ENCODE data around the gene DYNLL1.
"Not testable (repeated sequence)": the region's sequence is repeated elsewhere in the genome, so short reads cannot be mapped to it uniquely, and the experiment has no call there.

The DYNLL1 gene

GRCh38 chr12:120504587-120504986 lies 8.7 kb downstream of the DYNLL1 start:
- Histone ChIP-seq H3K4me1 (ENCODE audit: control insufficient read depth, insufficient read depth, low read length, poor library complexity, severe bottlenecking) (no peaks in the 10 kb centered on the region), H3K36me3 (ENCODE audit: control insufficient read depth, insufficient read depth, low read length) (peaks cover 22% of the 10 kb centered on the region), H3K4me3 (ENCODE audit: insufficient read depth, low read depth, low read length, poor library complexity, severe bottlenecking) (no peak overlapping the region), H3K9me3 (ENCODE audit: control insufficient read depth, low read length) (no peaks in the 10 kb centered on the region), H3K27ac (ENCODE audit: insufficient read depth, low read length, poor library complexity, severe bottlenecking) (no peak overlapping the region), H3K27me3 (replicated peaks; ENCODE audit: control insufficient read depth, insufficient read depth, low read length, poor library complexity, severe bottlenecking) (no peaks in the 10 kb centered on the region)
- DNase-seq: no peak

GRCh38 chr12:120508537-120508936 lies 12.6 kb downstream of the DYNLL1 start:
- no peak for DNase-seq
- peaks cover 17% of the 10 kb centered on the region for H3K36me3 ChIP-seq (ENCODE audit: control insufficient read depth, insufficient read depth, low read length)
- H3K4me1 ChIP-seq (ENCODE audit: control insufficient read depth, insufficient read depth, low read length, poor library complexity, severe bottlenecking): no peaks in the 10 kb centered on the region
- H3K9me3 ChIP-seq (ENCODE audit: control insufficient read depth, low read length): no peaks in the 10 kb centered on the region
- H3K27ac ChIP-seq (ENCODE audit: insufficient read depth, low read length, poor library complexity, severe bottlenecking): no peak overlapping the region
- no peaks in the 10 kb centered on the region for H3K27me3 ChIP-seq (replicated peaks; ENCODE audit: control insufficient read depth, insufficient read depth, low read length, poor library complexity, severe bottlenecking)
- H3K4me3 ChIP-seq (ENCODE audit: insufficient read depth, low read depth, low read length, poor library complexity, severe bottlenecking): no peak overlapping the region

GRCh38 chr12:120514002-120514401 lies 18.1 kb downstream of the DYNLL1 start:
- Histone ChIP-seq H3K27me3 (replicated peaks; ENCODE audit: control insufficient read depth, insufficient read depth, low read length, poor library complexity, severe bottlenecking) (no peaks in the 10 kb centered on the region), H3K9me3 (ENCODE audit: control insufficient read depth, low read length) (no peaks in the 10 kb centered on the region), H3K4me1 (ENCODE audit: control insufficient read depth, insufficient read depth, low read length, poor library complexity, severe bottlenecking) (no peaks in the 10 kb centered on the region), H3K27ac (ENCODE audit: insufficient read depth, low read length, poor library complexity, severe bottlenecking) (no peak overlapping the region), H3K4me3 (ENCODE audit: insufficient read depth, low read depth, low read length, poor library complexity, severe bottlenecking) (no peak overlapping the region), H3K36me3 (ENCODE audit: control insufficient read depth, insufficient read depth, low read length) (peaks cover 14% of the 10 kb centered on the region)
- no peak for DNase-seq

GRCh38 chr12:120515496-120515895 lies 19.6 kb downstream of the DYNLL1 start:
- Histone ChIP-seq H3K9me3 (ENCODE audit: control insufficient read depth, low read length) (no peaks in the 10 kb centered on the region), H3K4me3 (ENCODE audit: insufficient read depth, low read depth, low read length, poor library complexity, severe bottlenecking) (no peak overlapping the region), H3K4me1 (ENCODE audit: control insufficient read depth, insufficient read depth, low read length, poor library complexity, severe bottlenecking) (no peaks in the 10 kb centered on the region), H3K27ac (ENCODE audit: insufficient read depth, low read length, poor library complexity, severe bottlenecking) (no peak overlapping the region), H3K36me3 (ENCODE audit: control insufficient read depth, insufficient read depth, low read length) (peaks cover 11% of the 10 kb centered on the region), H3K27me3 (replicated peaks; ENCODE audit: control insufficient read depth, insufficient read depth, low read length, poor library complexity, severe bottlenecking) (no peaks in the 10 kb centered on the region)
- no peak for DNase-seq

- H3K4me1 ChIP-seq (ENCODE audit: control insufficient read depth, insufficient read depth, low read length, poor library complexity, severe bottlenecking); H3K27ac ChIP-seq (ENCODE audit: insufficient read depth, low read length, poor library complexity, severe bottlenecking); DNase-seq; H3K9me3 ChIP-seq (ENCODE audit: control insufficient read depth, low read length); H3K27me3 ChIP-seq (replicated peaks; ENCODE audit: control insufficient read depth, insufficient read depth, low read length, poor library complexity, severe bottlenecking); H3K4me3 ChIP-seq (ENCODE audit: insufficient read depth, low read depth, low read length, poor library complexity, severe bottlenecking): not testable (repeated sequence)
- H3K36me3 ChIP-seq (ENCODE audit: control insufficient read depth, insufficient read depth, low read length): peaks cover 11% of the 10 kb centered on the region
These were observed 23.4 kb downstream of the DYNLL1 start for GRCh38 chr12:120519324-120519723.

- no peak overlapping the region for H3K4me3 ChIP-seq (ENCODE audit: insufficient read depth, low read depth, low read length, poor library complexity, severe bottlenecking)
- H3K27ac ChIP-seq (ENCODE audit: insufficient read depth, low read length, poor library complexity, severe bottlenecking): no peak overlapping the region
- no peaks in the 10 kb centered on the region for H3K36me3 ChIP-seq (ENCODE audit: control insufficient read depth, insufficient read depth, low read length)
- no peaks in the 10 kb centered on the region for H3K9me3 ChIP-seq (ENCODE audit: control insufficient read depth, low read length)
- no peaks in the 10 kb centered on the region for H3K27me3 ChIP-seq (replicated peaks; ENCODE audit: control insufficient read depth, insufficient read depth, low read length, poor library complexity, severe bottlenecking)
- no peaks in the 10 kb centered on the region for H3K4me1 ChIP-seq (ENCODE audit: control insufficient read depth, insufficient read depth, low read length, poor library complexity, severe bottlenecking)
- DNase-seq: no peak
These were observed 26.7 kb downstream of the DYNLL1 start for GRCh38 chr12:120522568-120522967.

- no peaks in the 10 kb centered on the region for H3K9me3 ChIP-seq (ENCODE audit: control insufficient read depth, low read length)
- peaks cover 7% of the 10 kb centered on the region for H3K4me1 ChIP-seq (ENCODE audit: control insufficient read depth, insufficient read depth, low read length, poor library complexity, severe bottlenecking)
- H3K27me3 ChIP-seq (replicated peaks; ENCODE audit: control insufficient read depth, insufficient read depth, low read length, poor library complexity, severe bottlenecking): no peaks in the 10 kb centered on the region
- H3K36me3 ChIP-seq (ENCODE audit: control insufficient read depth, insufficient read depth, low read length): no peaks in the 10 kb centered on the region
- H3K27ac ChIP-seq (ENCODE audit: insufficient read depth, low read length, poor library complexity, severe bottlenecking): peak within 1 kb of the TSS; percentile 76
- peak within 1 kb of the TSS; percentile 92 for H3K4me3 ChIP-seq (ENCODE audit: insufficient read depth, low read depth, low read length, poor library complexity, severe bottlenecking)
- DNase-seq: peak; percentile 55 to 67 (median 66)
These were observed 33.1 kb downstream of the DYNLL1 start, which contains the start of gene COQ5 for GRCh38 chr12:120528861-120529525. Gene COQ5 (minus strand): TSS chr12:120529158. CDS start chr12:120529141, 17 bp downstream.

GRCh38 chr12:120529641-120530417 lies 33.9 kb downstream of the DYNLL1 start:
- H3K9me3 ChIP-seq (ENCODE audit: control insufficient read depth, low read length): no peaks in the 10 kb centered on the region
- H3K27ac ChIP-seq (ENCODE audit: insufficient read depth, low read length, poor library complexity, severe bottlenecking): peak overlapping the region; percentile 76
- peak overlapping the region; percentile 92 for H3K4me3 ChIP-seq (ENCODE audit: insufficient read depth, low read depth, low read length, poor library complexity, severe bottlenecking)
- H3K27me3 ChIP-seq (replicated peaks; ENCODE audit: control insufficient read depth, insufficient read depth, low read length, poor library complexity, severe bottlenecking): no peaks in the 10 kb centered on the region
- no peak for DNase-seq
- H3K36me3 ChIP-seq (ENCODE audit: control insufficient read depth, insufficient read depth, low read length): no peaks in the 10 kb centered on the region
- H3K4me1 ChIP-seq (ENCODE audit: control insufficient read depth, insufficient read depth, low read length, poor library complexity, severe bottlenecking): peaks cover 7% of the 10 kb centered on the region

GRCh38 chr12:120530418-120530761 lies 34.5 kb downstream of the DYNLL1 start:
- DNase-seq; H3K4me3 ChIP-seq (ENCODE audit: insufficient read depth, low read depth, low read length, poor library complexity, severe bottlenecking); H3K4me1 ChIP-seq (ENCODE audit: control insufficient read depth, insufficient read depth, low read length, poor library complexity, severe bottlenecking); H3K36me3 ChIP-seq (ENCODE audit: control insufficient read depth, insufficient read depth, low read length); H3K27me3 ChIP-seq (replicated peaks; ENCODE audit: control insufficient read depth, insufficient read depth, low read length, poor library complexity, severe bottlenecking); H3K27ac ChIP-seq (ENCODE audit: insufficient read depth, low read length, poor library complexity, severe bottlenecking); H3K9me3 ChIP-seq (ENCODE audit: control insufficient read depth, low read length): not testable (repeated sequence)

GRCh38 chr12:120532701-120533238 lies 36.9 kb downstream of the DYNLL1 start:
- no peak for DNase-seq
- no peak overlapping the region for H3K27ac ChIP-seq (ENCODE audit: insufficient read depth, low read length, poor library complexity, severe bottlenecking)
- H3K4me3 ChIP-seq (ENCODE audit: insufficient read depth, low read depth, low read length, poor library complexity, severe bottlenecking): no peak overlapping the region
- H3K4me1 ChIP-seq (ENCODE audit: control insufficient read depth, insufficient read depth, low read length, poor library complexity, severe bottlenecking): peaks cover 23% of the 10 kb centered on the region
- no peaks in the 10 kb centered on the region for H3K36me3 ChIP-seq (ENCODE audit: control insufficient read depth, insufficient read depth, low read length)
- H3K27me3 ChIP-seq (replicated peaks; ENCODE audit: control insufficient read depth, insufficient read depth, low read length, poor library complexity, severe bottlenecking): no peaks in the 10 kb centered on the region
- H3K9me3 ChIP-seq (ENCODE audit: control insufficient read depth, low read length): no peaks in the 10 kb centered on the region
